GM18511 (cell line): ENCODE data around the gene LEMD2.

ENCODE experiments used
- ATAC-seq: cut with Tn5 transposase; IDR thresholded peaks from one replicate; pipeline ENCODE4 v1.9.1; 2021; ENCODE audit warnings: mild to moderate bottlenecking, moderate library complexity; ENCODE audit not compliant: unreplicated experiment

The LEMD2 gene

DNA sequence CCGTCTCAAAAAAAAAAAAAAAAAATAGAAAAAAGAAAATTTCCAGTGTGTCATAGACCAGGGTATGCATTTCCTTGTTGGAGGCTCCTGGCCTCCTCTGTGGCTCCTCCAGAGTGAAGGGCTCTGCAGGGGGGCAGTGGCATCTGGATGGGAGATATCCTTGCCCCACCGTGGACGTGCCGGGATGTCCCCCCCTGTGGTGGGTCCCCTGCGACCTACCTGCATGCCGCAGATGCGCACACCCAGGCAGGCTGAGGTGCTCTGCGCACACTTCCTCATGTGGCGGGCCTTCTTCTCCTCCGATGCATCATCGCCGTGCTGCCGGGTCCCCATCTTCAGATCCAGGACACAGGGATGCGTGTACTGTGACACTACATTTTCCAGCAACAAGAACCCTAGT, 63.7 kb downstream of the LEMD2 start:
- ATAC-seq, result no peak

- ATAC-seq, result no peak
These were observed 64.6 kb downstream of the LEMD2 start for GRCh38 chr6:33724102-33725023.

- no peak for ATAC-seq
These were observed 65.4 kb downstream of the LEMD2 start for GRCh38 chr6:33723371-33724085.

DNA sequence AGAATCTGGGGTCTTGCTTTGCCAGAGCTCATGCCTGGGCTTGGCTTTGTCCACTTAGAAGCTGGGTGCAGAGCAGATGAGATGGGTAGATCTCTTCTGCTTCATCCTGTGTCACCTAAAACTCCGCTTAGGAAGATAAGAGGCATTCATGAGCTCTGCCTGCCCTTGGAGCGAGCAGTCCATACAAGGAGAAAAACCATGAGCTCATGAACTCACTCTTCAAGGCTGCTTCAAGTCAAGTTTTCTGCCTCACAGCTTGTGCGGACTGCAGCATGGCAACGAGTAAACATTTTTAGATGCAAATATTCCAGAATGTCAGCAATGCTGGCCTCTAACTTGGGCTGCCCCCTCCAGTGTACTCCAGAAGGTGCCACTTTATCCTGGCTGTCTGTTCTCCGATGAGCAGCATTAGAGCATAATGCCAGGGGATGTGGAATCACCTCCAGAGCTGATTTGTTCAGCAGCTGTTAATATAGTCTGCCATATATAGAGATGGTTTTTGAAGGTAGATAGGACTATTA, 66.8 kb downstream of the LEMD2 start:
- no peak for ATAC-seq

GRCh38 chr6:33721508-33721907, 67.4 kb downstream of the LEMD2 start:
- ATAC-seq, result no peak
